H1 (cell line): ENCODE data around the gene NME1. TPM values are rescaled to one million over a fixed set of nuclear protein-coding genes. Genes with fewer than 3 reads are reported as not detected.

Experiments used
- CTCF ChIA-PET: fragments of 300-600 bp; sonication (Branson Sonifier 250); formaldehyde crosslinking; loops from one replicate; lab custom pipeline; 2021; ENCODE audit not compliant: partially characterized antibody; lab: Charles Lee
- POLR2A ChIA-PET: fragments of 300-600 bp; sonication (Branson Sonifier 250); formaldehyde crosslinking; loops from one replicate; lab custom pipeline; 2021; ENCODE audit warnings: inconsistent platforms; ENCODE audit not compliant: partially characterized antibody; lab: Charles Lee
- DNase-seq, 2 experiments: peaks; one replicate each; pipeline versions ENCODE4 v3.0.0 to v3.0.0-alpha.2; 2010 to 2022; ENCODE audit warnings: low spot score in 2 of 2, low read depth in 1 of 2, mixed read lengths in 1 of 2
- FAIRE-seq: peaks from 2 replicates; lab custom pipeline; 2011; peaks lifted over from hg19 to GRCh38; lab: Jason Lieb, UNC
- H2AFZ ChIP-seq: 2 replicates; pipeline ENCODE4 v1.8.1; 2012; ENCODE audit warnings: low read length, inconsistent platforms
- H2AK5ac ChIP-seq: 2 replicates; pipeline ENCODE4 v1.6.1; 2013; ENCODE audit warnings: low read depth, low read length
- H2BK120ac ChIP-seq: replicated peaks from 2 replicates; pipeline ENCODE3; 2013; ENCODE audit warnings: low read depth, low read length, inconsistent platforms
- H2BK12ac ChIP-seq: 2 replicates; pipeline ENCODE4 v1.6.1; 2013; ENCODE audit warnings: low read depth, low read length
- H2BK15ac ChIP-seq: 2 replicates; pipeline ENCODE4 v1.6.1; 2013; ENCODE audit warnings: low read length
- H2BK20ac ChIP-seq: 2 replicates; pipeline ENCODE4 v1.6.1; 2013; ENCODE audit warnings: low read length
- H2BK5ac ChIP-seq: 2 replicates; pipeline ENCODE4 v1.6.1; 2013; ENCODE audit warnings: low read depth, low read length
- H3K14ac ChIP-seq: 2 replicates; pipeline ENCODE4 v1.6.1; 2013; ENCODE audit warnings: inconsistent platforms; ENCODE audit not compliant: insufficient read length
- H3K18ac ChIP-seq: 2 replicates; pipeline ENCODE4 v1.6.1; 2013; ENCODE audit warnings: low read length; ENCODE audit errors: extremely low read depth
- H3K23ac ChIP-seq: 2 replicates; pipeline ENCODE4 v1.6.1; 2013; ENCODE audit warnings: inconsistent platforms; ENCODE audit not compliant: insufficient read length
- H3K23me2 ChIP-seq: 2 replicates; pipeline ENCODE4 v1.6.1; 2013; ENCODE audit warnings: low read depth, low read length
- H3K27ac ChIP-seq: 2 replicates; pipeline ENCODE4 v1.6.1; 2011; ENCODE audit warnings: low read depth, low read length, inconsistent platforms
- H3K27me3 ChIP-seq, 4 experiments: replicated peaks in 1 of 4; 1 replicate in 1 of 4; 2 replicates in 3 of 4; pipeline versions ENCODE4 v1.6.1 to v1.8.1; 2011 to 2013; ENCODE audit warnings: low read length in 3 of 4, mild to moderate bottlenecking in 3 of 4, inconsistent platforms in 2 of 4, mixed read lengths in 2 of 4, moderate library complexity in 1 of 4; ENCODE audit not compliant: control insufficient read depth in 3 of 4, insufficient read depth in 3 of 4; ENCODE audit errors: extremely low read depth in 1 of 4
- H3K36me3 ChIP-seq, 4 experiments: 2 replicates each; pipeline versions ENCODE4 v1.6.1 to v1.8.1; 2011 to 2013; ENCODE audit warnings: mild to moderate bottlenecking in 4 of 4, low read length in 3 of 4, moderate library complexity in 2 of 4, control low read depth in 1 of 4, inconsistent platforms in 1 of 4; ENCODE audit not compliant: insufficient read depth in 4 of 4, control insufficient read depth in 2 of 4
- H3K4ac ChIP-seq: replicated peaks from 2 replicates; pipeline ENCODE3; 2013; ENCODE audit warnings: low read length, low read depth, mixed read lengths, inconsistent platforms; ENCODE audit not compliant: insufficient read length
- H3K4me1 ChIP-seq, 4 experiments: replicated peaks in 1 of 4; 1 replicate in 1 of 4; 2 replicates in 3 of 4; pipeline versions ENCODE4 v1.6.1 to v1.8.1; 2011 to 2013; ENCODE audit warnings: low read length in 3 of 4, inconsistent platforms in 2 of 4, mixed read lengths in 1 of 4; ENCODE audit not compliant: insufficient read depth in 4 of 4, control insufficient read depth in 3 of 4
- H3K4me2 ChIP-seq, 2 experiments: 2 replicates each; pipeline versions ENCODE4 v1.6.1 to v1.8.1; 2011 to 2013; ENCODE audit warnings: low read depth in 2 of 2, low read length in 2 of 2, control low read depth in 1 of 2, inconsistent platforms in 1 of 2, mild to moderate bottlenecking in 1 of 2; ENCODE audit not compliant: insufficient read depth in 1 of 2
- H3K4me3 ChIP-seq, 4 experiments: fragments of 200-600, 300-600 bp in 1 of 4; sonication (generic), shearing (Covaris generic), sonication (Bioruptor Twin) in 1 of 4; 2 replicates each; pipeline versions ENCODE4 v1.5.1 to v1.8.1; 2011 to 2016; ENCODE audit warnings: low read length in 4 of 4, low read depth in 3 of 4, control low read depth in 2 of 4, inconsistent platforms in 2 of 4, mild to moderate bottlenecking in 2 of 4, mixed read lengths in 1 of 4, moderate library complexity in 1 of 4; ENCODE audit not compliant: insufficient read depth in 2 of 4; ENCODE audit errors: extremely low read depth in 1 of 4
- H3K56ac ChIP-seq: replicated peaks from 2 replicates; pipeline ENCODE3; 2013; ENCODE audit warnings: low read depth, mild to moderate bottlenecking, mixed read lengths, low read length, inconsistent platforms; ENCODE audit not compliant: insufficient read length
- H3K79me1 ChIP-seq: 2 replicates; pipeline ENCODE4 v1.6.1; 2013; ENCODE audit warnings: low read depth, low read length, control low read depth
- H3K79me2 ChIP-seq, 2 experiments: 2 replicates each; pipeline versions ENCODE4 v1.6.1 to v1.8.1; 2012 to 2013; ENCODE audit warnings: low read length in 2 of 2, mild to moderate bottlenecking in 2 of 2, inconsistent platforms in 1 of 2; ENCODE audit not compliant: insufficient read depth in 2 of 2, control insufficient read depth in 1 of 2
- H3K9ac ChIP-seq, 4 experiments: replicated peaks in 1 of 4; 1 replicate in 1 of 4; 2 replicates in 3 of 4; pipeline versions ENCODE4 v1.6.1 to v1.8.1; 2011 to 2013; ENCODE audit warnings: low read depth in 3 of 4, low read length in 3 of 4, control low read depth in 2 of 4, mild to moderate bottlenecking in 2 of 4, moderate library complexity in 2 of 4, inconsistent platforms in 1 of 4; ENCODE audit errors: extremely low read depth in 1 of 4
- H3K9me3 ChIP-seq, 2 experiments: 2 replicates each; pipeline versions ENCODE4 v1.6.1 to v1.8.1; 2012 to 2013; ENCODE audit warnings: mild to moderate bottlenecking in 2 of 2, moderate library complexity in 2 of 2, control low read depth in 1 of 2, inconsistent platforms in 1 of 2, low read depth in 1 of 2, low read length in 1 of 2, mixed read lengths in 1 of 2; ENCODE audit not compliant: insufficient read depth in 2 of 2
- H4K20me1 ChIP-seq, 2 experiments: replicated peaks in 1 of 2; 2 replicates each; pipeline versions ENCODE3 to v1.8.1; 2011 to 2013; ENCODE audit warnings: inconsistent platforms in 2 of 2, low read length in 2 of 2, mild to moderate bottlenecking in 1 of 2; ENCODE audit not compliant: insufficient read depth in 2 of 2, control insufficient read depth in 1 of 2
- H4K5ac ChIP-seq: 2 replicates; pipeline ENCODE4 v1.6.1; 2013; ENCODE audit warnings: low read length, low read depth, mixed read lengths, inconsistent platforms; ENCODE audit not compliant: insufficient read length
- H4K8ac ChIP-seq: 2 replicates; pipeline ENCODE4 v1.8.0; 2013; ENCODE audit warnings: mild to moderate bottlenecking, moderate library complexity, low read length, inconsistent platforms; ENCODE audit not compliant: insufficient read depth; ENCODE audit errors: extremely low read depth
- H4K91ac ChIP-seq: replicated peaks from 2 replicates; pipeline ENCODE3; 2013; ENCODE audit warnings: low read length, mixed read lengths, inconsistent platforms; ENCODE audit not compliant: insufficient read length
- BACH1 ChIP-seq: IDR thresholded peaks from 2 replicates; pipeline ENCODE4 v1.6.1; 2012; ENCODE audit warnings: low read length, improper control_type of control experiment
- FOSL1 ChIP-seq: IDR thresholded peaks from 2 replicates; pipeline ENCODE4 v1.6.1; 2011; ENCODE audit warnings: mild to moderate bottlenecking, low read depth, low read length, moderate library complexity; ENCODE audit not compliant: insufficient read depth
- GABPA ChIP-seq: IDR thresholded peaks from 2 replicates; pipeline ENCODE4 v1.6.1; 2011; ENCODE audit warnings: mild to moderate bottlenecking, low read length, moderate library complexity, borderline replicate concordance; ENCODE audit not compliant: insufficient read depth
- NANOG ChIP-seq: IDR thresholded peaks from 2 replicates; pipeline ENCODE4 v1.6.1; 2011; ENCODE audit warnings: low read length, low read depth, mild to moderate bottlenecking, inconsistent platforms; ENCODE audit not compliant: insufficient read depth, poor library complexity, severe bottlenecking
- NRF1 ChIP-seq: IDR thresholded peaks from 2 replicates; pipeline ENCODE4 v1.6.1; 2011; ENCODE audit warnings: mild to moderate bottlenecking, low read depth, low read length, improper control_type of control experiment
- PHF8 ChIP-seq: fragments of 200-600 bp; sonication (generic); conservative IDR thresholded peaks from 2 replicates; pipeline ENCODE4 v1.7.1; 2012; ENCODE audit warnings: low read depth, mild to moderate bottlenecking, inconsistent platforms, low read length, moderate library complexity
- SIN3A ChIP-seq, 2 experiments: IDR thresholded peaks in 1 of 2; conservative IDR thresholded peaks in 1 of 2; 2 replicates each; pipeline ENCODE4 v1.6.1; 2011 to 2012; ENCODE audit warnings: low read length in 2 of 2, improper control_type of control experiment in 1 of 2, low read depth in 1 of 2, mild to moderate bottlenecking in 1 of 2
- SIX5 ChIP-seq: IDR thresholded peaks from 2 replicates; pipeline ENCODE4 v1.6.1; 2011; ENCODE audit warnings: mild to moderate bottlenecking, low read depth, low read length
- SP2 ChIP-seq: IDR thresholded peaks from 2 replicates; pipeline ENCODE4 v1.6.1; 2012; ENCODE audit warnings: mild to moderate bottlenecking, low read length, inconsistent platforms
- WGBS, 2 experiments: shearing (Covaris generic) in 1 of 2; methylation state at CpG; one replicate each; pipeline versions ENCODE4 v1.1.6 to v1.1.7; 2013 to 2015; ENCODE audit warnings: low lambda C conversion rate in 2 of 2, mixed read lengths in 2 of 2, inconsistent platforms in 1 of 2, low coverage in 1 of 2, missing lambda C conversion rate in 1 of 2; ENCODE audit not compliant: insufficient replicate concordance in 2 of 2, insufficient coverage in 1 of 2, insufficient read length in 1 of 2; ENCODE audit errors: extremely low coverage in 1 of 2, missing lambda C conversion rate in 1 of 2; 5-methylcytosine and 5-hydroxymethylcytosine counted together
- polyA plus RNA-seq, 7 experiments: library from polyadenylated mRNA; depleted of rRNA in 3 of 7; stranded (reverse) in 5 of 7; unstranded in 2 of 7; fragments of >200 nt in 5 of 7; fragments of 200-250 nt in 2 of 7; gene quantifications; 1 replicate in 5 of 7; 2 replicates in 1 of 7; 4 replicates in 1 of 7; pipeline versions ENCODE4 v1.2.1 to v1.2.3, GENCODE V29; 2011 to 2013; ENCODE audit warnings: missing spikeins in 2 of 7, mixed read lengths in 2 of 7
- total RNA-seq: library from RNA; stranded (reverse); fragmentation: NEBNext Ultra II Directional; extraction: Animal tissue kit (Norgen Biotek cat#: 25700); gene quantifications from 2 replicates; pipeline ENCODE4 v1.2.1, GENCODE V29; 2021

The NME1 gene
- total and polyA plus RNA-seq, 2 of the 8 experiments (the other 6 are each of a cell fraction or from before 2014, with no cell fraction given), result 307 to 380 TPM

DNA sequence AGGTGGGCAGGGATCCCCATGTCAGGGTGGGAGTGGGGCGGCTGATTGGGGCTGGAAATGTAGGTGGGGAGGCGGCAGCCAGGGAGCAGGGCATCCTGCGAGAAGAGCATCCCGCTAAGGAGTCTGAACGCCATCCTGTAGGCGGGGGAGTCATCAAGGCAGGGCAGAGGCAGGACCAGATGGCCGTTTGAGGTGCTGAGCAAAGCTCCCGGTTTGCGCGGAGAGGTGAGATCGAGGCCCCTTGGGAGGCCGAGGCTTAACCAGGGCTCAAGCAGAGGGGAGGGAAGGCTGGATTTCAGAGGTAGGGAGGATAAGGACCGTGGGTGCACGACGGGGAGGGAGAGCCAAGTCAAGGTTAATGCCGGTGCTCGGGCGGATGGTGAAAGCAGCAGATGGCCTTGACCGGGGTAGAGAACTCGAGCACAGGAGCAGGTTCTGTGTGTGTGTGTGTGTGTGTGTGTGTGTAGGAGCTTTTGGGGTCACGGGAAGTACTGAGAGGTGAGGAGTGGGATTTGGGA, 12.4 kb downstream of the NME1 start:
- Histone ChIP-seq H2BK5ac (peak overlapping the region; percentile 94), H3K23me2 (peaks cover 9% of the 10 kb centered on the region), H3K56ac (peak overlapping the region; percentile 92), H4K91ac (peak overlapping the region; percentile 32), H4K8ac (no peak overlapping the region), H3K4ac (no peak overlapping the region), H3K4me1 (peaks cover 0 to 9% (median 3%) of the 10 kb centered on the region in 4 experiments; a peak in 4 of 7 replicates), H3K9me3 (no peaks in the 10 kb centered on the region), H2BK15ac (no peak overlapping the region), H2BK120ac (no peak overlapping the region), H4K20me1 (peaks cover 0 to 5% of the 10 kb centered on the region in 2 experiments), H2AK5ac (no peak overlapping the region), H3K27ac (no peak overlapping the region), H3K4me2 (peak overlapping the region; percentile 89 to 97), H3K9ac (peak overlapping the region in 3 of 4 experiments; percentile 60 to 67 (median 60); a peak in 6 of 7 replicates), H3K27me3 (no peaks in the 10 kb centered on the region), H2BK12ac (peak overlapping the region; percentile 23; the same call in 1 of the 2 replicates), H3K18ac (peak overlapping the region; percentile 83), H3K79me1 (no peaks in the 10 kb centered on the region; the same call in 1 of the 2 replicates), H3K36me3 (peaks cover 15 to 58% (median 43%) of the 10 kb centered on the region in 4 experiments), H3K23ac (no peak overlapping the region), H4K5ac (peak overlapping the region; percentile 45), H3K4me3 (peak overlapping the region; percentile 65 to 95 (median 92)), H2AFZ (peak overlapping the region; percentile 97), H2BK20ac (peak overlapping the region; percentile 61; the same call in 1 of the 2 replicates), H3K14ac (no peak overlapping the region), H3K79me2 (peaks cover 0 to 13% of the 10 kb centered on the region in 2 experiments; a peak in 2 of 4 replicates)
- CTCF ChIA-PET, result interaction anchor here (0.9 to 2.5 kb wide), 5 partner anchors 11 to 164 kb away, joined by 3 to 7 read pairs (median 5); partner anchors contain the start of gene NME1
- 3% methylated on average over 21 of the region's 21 CpGs; no CpG with 5 or more reads in 1 of the 2 experiments for WGBS, 2 experiments
- POLR2A ChIA-PET, result interaction anchor here (0.6 to 6.0 kb wide), 18 partner anchors 8 to 446 kb away, joined by 3 to 82 read pairs (median 4); partner anchors contain the start of genes LUC7L3, MBTD1, NME1 and UTP18
- TF ChIP-seq NRF1 (no peak), SIN3A (conservative IDR thresholded peaks at IDR 0.05 in 1 of 2, IDR thresholded peaks at IDR 0.05 in 1 of 2; ENCODE audit: low read depth in 1 of 2, low read length in 2 of 2) (no peak), SP2 (no peak), SIX5 (no peak), GABPA (no peak), BACH1 (peak; percentile 25; the same call in 1 of the 2 replicates), NANOG (no peak), PHF8 (0 out of 2 replicates have a peak, but pooled peaks have one; percentile 2), FOSL1 (no peak)
- FAIRE-seq (no peak), DNase-seq (peak in 1 of 2 experiments; percentile 63)
